Measurements from ENCODE around the gene IL1RAPL2. TPM values are rescaled to one million over a fixed set of nuclear protein-coding genes. Genes with fewer than 3 reads are reported as not detected.

The IL1RAPL2 gene
- total and polyA plus RNA-seq, 2 of the 4 experiments (the other 2 are of a cell fraction) = 0.03 TPM; not detected in 1

DNA sequence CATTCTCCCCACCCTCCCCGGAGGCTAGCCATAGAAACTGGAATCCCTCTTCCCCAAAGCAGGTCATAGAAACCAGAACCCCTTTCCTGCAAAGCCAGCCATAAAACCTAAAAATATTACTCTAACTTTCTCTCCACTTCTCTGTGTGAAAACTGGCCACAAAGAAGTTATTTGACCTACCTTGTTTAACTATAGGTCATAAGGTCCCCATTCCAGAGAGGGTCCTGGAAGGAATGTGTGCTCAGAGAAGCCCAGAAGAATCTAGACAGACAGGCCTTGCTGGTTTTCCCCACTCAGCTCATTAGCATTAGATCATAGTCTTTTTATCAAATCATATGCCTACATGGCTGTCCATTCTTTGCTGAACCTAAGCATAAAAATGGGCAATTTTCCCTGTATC lies 707.3 kb downstream of the IL1RAPL2 start:
- H2AK5ac ChIP-seq (ENCODE audit: low read depth, low read length) = no peak overlapping the region

More for the DNA sequence above, 707.3 kb downstream of the IL1RAPL2 start:
- H3K79me1 ChIP-seq (ENCODE audit: low read depth in 1 of 2, low read length in 2 of 2) = no peaks in the 10 kb centered on the region
- no peaks in the 10 kb centered on the region; the same call in 1 of the 2 replicates for H3K27me3 ChIP-seq (ENCODE audit: control insufficient read depth, insufficient read depth, low read length)
- POLR2A ChIA-PET (ENCODE audit: unreplicated experiment) = no interaction called here
- no peak overlapping the region for H3K14ac ChIP-seq (replicated peaks; ENCODE audit: low read depth, low read length)
- H3K4me2 ChIP-seq (ENCODE audit: low read depth, low read length) = no peak overlapping the region
- no peak overlapping the region for H2BK120ac ChIP-seq (ENCODE audit: low read depth, low read length)
- H2BK20ac ChIP-seq (ENCODE audit: low read depth, low read length) = no peak overlapping the region
- H3K9me1 ChIP-seq (ENCODE audit: insufficient read depth, low read length) = no peaks in the 10 kb centered on the region
- no CpG with 5 or more reads among the region's 1 CpG for whole genome bisulfite sequencing, 2 experiments (ENCODE audit: extremely low coverage in 2 of 2, insufficient read length in 1 of 2)
- H3K23ac ChIP-seq (ENCODE audit: low read depth, low read length) = no peak overlapping the region
- H4K8ac ChIP-seq (ENCODE audit: low read depth in 2 of 2, low read length in 2 of 2) = no peak overlapping the region
- H2AFZ ChIP-seq (replicated peaks; ENCODE audit: low read length, poor library complexity) = no peak overlapping the region
- no peak overlapping the region for H2BK5ac ChIP-seq (ENCODE audit: low read depth, low read length, poor library complexity, severe bottlenecking)
- intact Hi-C loops (cut with micrococcal nuclease) = no loop called here
- no peak overlapping the region for H3K27ac ChIP-seq (ENCODE audit: insufficient read depth, low read length)
- H4K91ac ChIP-seq (ENCODE audit: insufficient read depth, low read depth, low read length) = no peak overlapping the region
- in situ Hi-C loops (cut with MboI; ENCODE audit: low sequenced_read_pairs) = no loop called here
- H2BK15ac ChIP-seq (ENCODE audit: low read depth, low read length) = no peak overlapping the region
- DNase-seq = no peak
- H3K56ac ChIP-seq (ENCODE audit: extremely low read depth, insufficient read depth, low read length) = no peak overlapping the region
- no peak overlapping the region for H3K4ac ChIP-seq (ENCODE audit: low read depth, low read length)
- ATAC-seq (ENCODE audit: low read depth) = no peak
- no peak overlapping the region for H4K5ac ChIP-seq (ENCODE audit: low read depth, low read length)
- dilution Hi-C loops (cut with HindIII; ENCODE audit: low sequenced_read_pairs, unreplicated experiment) = no loop called here
- no peak for TF ChIP-seq BHLHE40 (IDR thresholded peaks at IDR 0.05; ENCODE audit: low read depth, low read length)
- no peak for TF ChIP-seq CHD1 (IDR thresholded peaks at IDR 0.05; ENCODE audit: low read depth, low read length)
- TF ChIP-seq FOS (IDR thresholded peaks at IDR 0.05; ENCODE audit: low read depth, low read length) = no peak
- TF ChIP-seq, protein P1, sequence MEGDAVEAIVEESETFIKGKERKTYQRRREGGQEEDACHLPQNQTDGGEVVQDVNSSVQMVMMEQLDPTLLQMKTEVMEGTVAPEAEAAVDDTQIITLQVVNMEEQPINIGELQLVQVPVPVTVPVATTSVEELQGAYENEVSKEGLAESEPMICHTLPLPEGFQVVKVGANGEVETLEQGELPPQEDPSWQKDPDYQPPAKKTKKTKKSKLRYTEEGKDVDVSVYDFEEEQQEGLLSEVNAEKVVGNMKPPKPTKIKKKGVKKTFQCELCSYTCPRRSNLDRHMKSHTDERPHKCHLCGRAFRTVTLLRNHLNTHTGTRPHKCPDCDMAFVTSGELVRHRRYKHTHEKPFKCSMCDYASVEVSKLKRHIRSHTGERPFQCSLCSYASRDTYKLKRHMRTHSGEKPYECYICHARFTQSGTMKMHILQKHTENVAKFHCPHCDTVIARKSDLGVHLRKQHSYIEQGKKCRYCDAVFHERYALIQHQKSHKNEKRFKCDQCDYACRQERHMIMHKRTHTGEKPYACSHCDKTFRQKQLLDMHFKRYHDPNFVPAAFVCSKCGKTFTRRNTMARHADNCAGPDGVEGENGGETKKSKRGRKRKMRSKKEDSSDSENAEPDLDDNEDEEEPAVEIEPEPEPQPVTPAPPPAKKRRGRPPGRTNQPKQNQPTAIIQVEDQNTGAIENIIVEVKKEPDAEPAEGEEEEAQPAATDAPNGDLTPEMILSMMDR (conservative IDR thresholded peaks at IDR 0.05; ENCODE audit: low read depth, low read length) = no peak
- no peak for TF ChIP-seq NFE2L2 (IDR thresholded peaks at IDR 0.05; ENCODE audit: low read depth, low read length)
- no peak for TF ChIP-seq MXI1 (IDR thresholded peaks at IDR 0.05; ENCODE audit: borderline replicate concordance, low read depth, low read length)
- TF ChIP-seq SMC3 (IDR thresholded peaks at IDR 0.05; ENCODE audit: low read depth, low read length) = no peak
- TF ChIP-seq RFX5 (IDR thresholded peaks at IDR 0.05; ENCODE audit: low read depth, low read length) = no peak
- TF ChIP-seq RCOR1 (IDR thresholded peaks at IDR 0.05; ENCODE audit: insufficient replicate concordance, low read length) = no peak
- TF ChIP-seq MAFK (IDR thresholded peaks at IDR 0.05; ENCODE audit: low read depth, low read length) = no peak
- no peak for TF ChIP-seq POLR2A (IDR thresholded peaks at IDR 0.05; ENCODE audit: low read depth, low read length)
- TF ChIP-seq RAD21 (IDR thresholded peaks at IDR 0.05; ENCODE audit: low read length) = no peak
- TF ChIP-seq, protein P2, sequence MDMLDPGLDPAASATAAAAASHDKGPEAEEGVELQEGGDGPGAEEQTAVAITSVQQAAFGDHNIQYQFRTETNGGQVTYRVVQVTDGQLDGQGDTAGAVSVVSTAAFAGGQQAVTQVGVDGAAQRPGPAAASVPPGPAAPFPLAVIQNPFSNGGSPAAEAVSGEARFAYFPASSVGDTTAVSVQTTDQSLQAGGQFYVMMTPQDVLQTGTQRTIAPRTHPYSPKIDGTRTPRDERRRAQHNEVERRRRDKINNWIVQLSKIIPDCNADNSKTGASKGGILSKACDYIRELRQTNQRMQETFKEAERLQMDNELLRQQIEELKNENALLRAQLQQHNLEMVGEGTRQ (IDR thresholded peaks at IDR 0.05; ENCODE audit: low read depth, low read length) = no peak
- no peak for TF ChIP-seq MAZ (IDR thresholded peaks at IDR 0.05; ENCODE audit: borderline replicate concordance, low read depth, low read length)
- TF ChIP-seq, protein P3, sequence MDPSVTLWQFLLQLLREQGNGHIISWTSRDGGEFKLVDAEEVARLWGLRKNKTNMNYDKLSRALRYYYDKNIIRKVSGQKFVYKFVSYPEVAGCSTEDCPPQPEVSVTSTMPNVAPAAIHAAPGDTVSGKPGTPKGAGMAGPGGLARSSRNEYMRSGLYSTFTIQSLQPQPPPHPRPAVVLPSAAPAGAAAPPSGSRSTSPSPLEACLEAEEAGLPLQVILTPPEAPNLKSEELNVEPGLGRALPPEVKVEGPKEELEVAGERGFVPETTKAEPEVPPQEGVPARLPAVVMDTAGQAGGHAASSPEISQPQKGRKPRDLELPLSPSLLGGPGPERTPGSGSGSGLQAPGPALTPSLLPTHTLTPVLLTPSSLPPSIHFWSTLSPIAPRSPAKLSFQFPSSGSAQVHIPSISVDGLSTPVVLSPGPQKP (IDR thresholded peaks at IDR 0.05; ENCODE audit: borderline replicate concordance, low read depth, low read length) = no peak
- TF ChIP-seq CEBPB (IDR thresholded peaks at IDR 0.05; ENCODE audit: low read depth, low read length) = no peak
- no peaks in the 10 kb centered on the region for H3K36me3 ChIP-seq (ENCODE audit: control insufficient read depth, insufficient read depth, low read length)
- H3K4me1 ChIP-seq (ENCODE audit: control insufficient read depth, insufficient read depth, low read length) = no peaks in the 10 kb centered on the region
- no peaks in the 10 kb centered on the region for H4K20me1 ChIP-seq (ENCODE audit: insufficient read depth, low read length)
- no TSS peak for BruUV-seq (replicated peaks)
- H3K9me3 ChIP-seq (ENCODE audit: control insufficient read depth, insufficient read depth, low read length) = no peaks in the 10 kb centered on the region
- H3K4me3 ChIP-seq (ENCODE audit: insufficient read depth, low read depth, low read length) = no peak overlapping the region
- no peak overlapping the region for H3K18ac ChIP-seq (ENCODE audit: low read depth, low read length)
- H2AK9ac ChIP-seq (replicated peaks; ENCODE audit: low read depth, low read length, poor library complexity) = no peak overlapping the region
- CTCF ChIA-PET = no interaction called here
- no peak overlapping the region for H3K9ac ChIP-seq (ENCODE audit: low read depth, low read length)
